Spleen (tissue), 11 donors: ENCODE measurements around the gene IDE. TPM values are rescaled to one million over a fixed set of nuclear protein-coding genes. Genes with fewer than 3 reads are reported as not detected.

Experiments
- DNase-seq: peaks from one replicate; pipeline ENCODE4 v3.0.0-alpha.2; 2020
- H3K27ac ChIP-seq, 8 donors: fragments of 200-600 bp; sonication (generic) in 7 of 8; 1 replicate in 4 of 8; 2 replicates in 4 of 8; pipeline versions ENCODE4 v1.5.0 to v1.8.0; 2016 to 2021; ENCODE audit warnings: inconsistent platforms in 4 of 8, mild to moderate bottlenecking in 4 of 8, moderate library complexity in 1 of 8
- H3K27me3 ChIP-seq, 7 donors: fragments of 200-600 bp; sonication (generic) in 6 of 7; replicated peaks in 1 of 7; 1 replicate in 4 of 7; 2 replicates in 3 of 7; pipeline versions ENCODE4 v1.5.0 to v1.8.0; 2016 to 2021; ENCODE audit warnings: inconsistent platforms in 3 of 7, mild to moderate bottlenecking in 1 of 7
- H3K36me3 ChIP-seq, 6 donors: fragments of 200-600 bp; sonication (generic) in 5 of 6; 1 replicate in 4 of 6; 2 replicates in 2 of 6; pipeline versions ENCODE4 v1.5.0 to v1.8.0; 2016 to 2021; ENCODE audit warnings: inconsistent platforms in 2 of 6
- H3K4me1 ChIP-seq, 6 donors: fragments of 200-600 bp; sonication (generic) in 5 of 6; 1 replicate in 3 of 6; 2 replicates in 3 of 6; pipeline versions ENCODE4 v1.5.0 to v1.8.0; 2016 to 2021; ENCODE audit warnings: inconsistent platforms in 3 of 6
- H3K4me3 ChIP-seq, 8 donors: fragments of 200-600 bp; sonication (generic) in 7 of 8; 1 replicate in 4 of 8; 2 replicates in 4 of 8; pipeline versions ENCODE4 v1.5.0 to v1.8.0; 2016 to 2021; ENCODE audit warnings: inconsistent platforms in 4 of 8, mild to moderate bottlenecking in 4 of 8, moderate library complexity in 2 of 8
- H3K9me3 ChIP-seq, 8 donors: fragments of 200-600 bp; sonication (generic) in 7 of 8; 1 replicate in 4 of 8; 2 replicates in 4 of 8; pipeline versions ENCODE4 v1.5.0 to v1.8.0; 2016 to 2021; ENCODE audit warnings: inconsistent platforms in 4 of 8
- POLR2A ChIP-seq, 3 donors: fragments of 450-650 bp; IDR thresholded peaks; one replicate each; pipeline ENCODE4 v1.5.1; 2017; ENCODE audit warnings: antibody characterized with exemption in 3 of 3, mild to moderate bottlenecking in 1 of 3
- POLR2AphosphoS5 ChIP-seq, 3 donors: sonication (generic); formaldehyde crosslinking; IDR thresholded peaks; one replicate each; pipeline ENCODE4 v1.5.1; 2017; ENCODE audit warnings: antibody characterized with exemption in 3 of 3
- WGBS, 5 donors: extraction: QIAGEN DNeasy Blood & Tissue Kit in 3 of 5; methylation state at CpG; one replicate each; pipeline versions ENCODE4 v1.1.5 to v1.1.7; 2013 to 2018; 5-methylcytosine and 5-hydroxymethylcytosine counted together
- intact Hi-C: fragments of 100-400 bp; cut with DNase I; formaldehyde crosslinking; loops from one replicate; pipeline ENCODE4 v1.15.0; 2023; ENCODE audit warnings: low total_unique reads
- polyA plus RNA-seq, 3 donors: library from polyadenylated mRNA; stranded (reverse); fragments of 200-250 nt; gene quantifications; one replicate each; pipeline ENCODE4 v1.2.1, GENCODE V29; 2013
- total RNA-seq, 7 donors: library from RNA; depleted of rRNA in 3 of 7; stranded (reverse); fragments of >200 nt in 3 of 7; fragmentation: NEBNext Ultra II Directional in 4 of 7; extraction: Animal tissue kit (Norgen Biotek cat#: 25700) in 4 of 7; gene quantifications; one replicate each; pipeline versions ENCODE4 v1.1.0 to v1.2.1, GENCODE V29; 2016 to 2021
- TF ChIP-seq, protein P1 (sequence below), 11 experiments: fragments of 200-600 bp in 7 of 11; fragments of 450-650 bp in 4 of 11; sonication (generic) in 4 of 11; IDR thresholded peaks in 8 of 11; conservative IDR thresholded peaks in 3 of 11; 1 replicate in 7 of 11; 2 replicates in 4 of 11; pipeline versions ENCODE4 v1.4.0 to v1.8.0; 2016 to 2021; ENCODE audit warnings: antibody characterized with exemption in 11 of 11, inconsistent platforms in 4 of 11, mild to moderate bottlenecking in 1 of 11
- donor health status: healthy with polysubstance abuse.
- donor health status: DM: no; HTN: no; CAD: no; lungs with moderate emphysema.
- donor health status: DM: no; HTN: no; CAD: no.
- donor health status: Bipolar disorder and iron deficiency.
- donor health status: healthy.
- donor health status: DM: no; HTN: no; CAD: no.
- donor health status: DM: yes; HTN: yes; CAD: no.

IDE gene
- total and polyA plus RNA-seq, 10 donors = 4.4 to 35.2 (median 29.9) TPM

DNA sequence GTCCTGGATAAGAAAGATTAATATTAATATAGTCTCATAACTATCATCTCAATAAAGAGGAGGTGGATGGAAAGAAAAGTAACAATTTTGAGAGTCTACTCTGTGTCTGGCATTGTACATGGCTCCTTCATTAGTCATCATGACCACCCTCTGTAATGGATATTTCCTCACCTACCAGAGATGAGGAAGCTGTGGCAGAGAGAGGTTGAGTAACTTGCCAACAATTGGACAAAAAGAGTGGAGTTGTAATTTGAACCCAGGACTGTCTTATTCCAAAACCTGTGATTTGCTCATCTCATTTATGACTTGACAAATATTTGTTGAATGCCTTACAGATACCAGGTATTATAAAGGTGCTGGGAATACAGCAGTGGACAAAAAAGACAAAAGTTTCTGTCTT is 2.1 kb upstream of the IDE start:
- TF ChIP-seq POLR2A (IDR thresholded peaks at IDR 0.05) (no peak), POLR2AphosphoS5 (IDR thresholded peaks at IDR 0.05) (no peak)
- TF ChIP-seq, protein P1, sequence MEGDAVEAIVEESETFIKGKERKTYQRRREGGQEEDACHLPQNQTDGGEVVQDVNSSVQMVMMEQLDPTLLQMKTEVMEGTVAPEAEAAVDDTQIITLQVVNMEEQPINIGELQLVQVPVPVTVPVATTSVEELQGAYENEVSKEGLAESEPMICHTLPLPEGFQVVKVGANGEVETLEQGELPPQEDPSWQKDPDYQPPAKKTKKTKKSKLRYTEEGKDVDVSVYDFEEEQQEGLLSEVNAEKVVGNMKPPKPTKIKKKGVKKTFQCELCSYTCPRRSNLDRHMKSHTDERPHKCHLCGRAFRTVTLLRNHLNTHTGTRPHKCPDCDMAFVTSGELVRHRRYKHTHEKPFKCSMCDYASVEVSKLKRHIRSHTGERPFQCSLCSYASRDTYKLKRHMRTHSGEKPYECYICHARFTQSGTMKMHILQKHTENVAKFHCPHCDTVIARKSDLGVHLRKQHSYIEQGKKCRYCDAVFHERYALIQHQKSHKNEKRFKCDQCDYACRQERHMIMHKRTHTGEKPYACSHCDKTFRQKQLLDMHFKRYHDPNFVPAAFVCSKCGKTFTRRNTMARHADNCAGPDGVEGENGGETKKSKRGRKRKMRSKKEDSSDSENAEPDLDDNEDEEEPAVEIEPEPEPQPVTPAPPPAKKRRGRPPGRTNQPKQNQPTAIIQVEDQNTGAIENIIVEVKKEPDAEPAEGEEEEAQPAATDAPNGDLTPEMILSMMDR (IDR thresholded peaks at IDR 0.05 in 8 of 11, conservative IDR thresholded peaks at IDR 0.05 in 3 of 11) = no peak

GRCh38 chr10:92574548-92575261 is 812 bp upstream of the IDE start:
- H3K36me3 ChIP-seq = peaks cover 0 to 2% (median 0%) of the 10 kb centered on the region in 6 donors
- no peaks in the 10 kb centered on the region for H3K9me3 ChIP-seq
- intact Hi-C loops = loop anchor here (5.0 kb wide), 1 partner anchor 57 kb away; no protein-coding TSS in a partner anchor
- H3K27ac ChIP-seq = peak overlapping the region; percentile 82 to 95 (median 92)
- no peak for DNase-seq
- TF ChIP-seq, protein P1 (IDR thresholded peaks at IDR 0.05 in 8 of 11, conservative IDR thresholded peaks at IDR 0.05 in 3 of 11) = peak in 6 of 11 experiments; percentile 14 to 89 (median 44)
- no peak for TF ChIP-seq POLR2A (IDR thresholded peaks at IDR 0.05)
- no peaks in the 10 kb centered on the region for H3K27me3 ChIP-seq
- peak overlapping the region; percentile 78 to 98 (median 88) for H3K4me3 ChIP-seq
- H3K4me1 ChIP-seq = peaks cover 17 to 63% (median 33%) of the 10 kb centered on the region in 6 donors
- WGBS, 5 donors = 6 to 13% (median 8%) methylated on average over 14 to 22 of the region's 22 CpGs

More for the DNA sequence above, 2.1 kb upstream of the IDE start:
- Histone ChIP-seq H3K27me3 (no peaks in the 10 kb centered on the region), H3K4me3 (no peak overlapping the region), H3K27ac (peak overlapping the region in 2 of 8 donors; percentile 51 to 52), H3K36me3 (no peaks in the 10 kb centered on the region), H3K4me1 (peaks cover 17 to 51% (median 30%) of the 10 kb centered on the region in 6 donors), H3K9me3 (no peaks in the 10 kb centered on the region)
- intact Hi-C loops = no loop called here
- no peak for DNase-seq

DNA sequence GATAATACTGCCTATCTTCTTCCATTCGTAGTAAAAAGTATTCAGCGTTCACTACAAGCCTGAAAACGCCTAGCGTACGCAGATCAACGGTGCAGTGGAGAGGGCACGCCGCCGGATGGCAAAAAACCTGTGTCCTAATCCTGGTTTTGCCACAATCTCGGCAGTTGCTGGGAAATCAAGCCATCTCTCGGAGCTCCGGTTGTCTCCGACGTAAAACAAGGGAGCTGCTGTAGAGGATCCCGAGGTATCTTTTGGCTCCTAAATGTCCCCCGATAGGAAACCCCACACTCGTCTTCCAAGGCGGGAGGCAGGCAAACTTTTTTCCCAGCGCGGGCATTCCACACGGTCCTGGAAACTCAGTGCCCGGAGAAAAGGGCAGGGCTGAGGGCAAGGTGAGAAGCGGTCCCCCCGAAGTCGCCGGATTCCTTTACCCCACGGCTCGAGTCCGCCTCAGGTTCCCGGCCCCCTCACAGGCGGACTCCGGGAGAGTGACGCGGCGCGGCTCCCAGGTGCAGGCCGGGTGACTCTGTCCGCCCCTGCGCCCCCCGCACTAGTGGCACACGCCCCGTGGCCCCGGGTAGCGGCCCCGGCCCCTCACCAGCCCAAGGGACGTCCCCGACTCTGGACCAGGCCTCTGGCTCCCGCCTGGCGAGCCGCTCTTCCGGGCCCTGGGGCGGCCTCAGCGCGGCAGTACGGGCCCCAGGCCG is 649 bp downstream of the IDE start:
- TF ChIP-seq POLR2AphosphoS5 (IDR thresholded peaks at IDR 0.05) (no peak), POLR2A (IDR thresholded peaks at IDR 0.05) (no peak)
- TF ChIP-seq, protein P1 (IDR thresholded peaks at IDR 0.05 in 8 of 11, conservative IDR thresholded peaks at IDR 0.05 in 3 of 11) = peak in 4 of 11 experiments; percentile 4 to 18 (median 11)
- H3K27ac ChIP-seq = peak overlapping the region; percentile 82 to 95 (median 92)
- peak; percentile 80 for DNase-seq

More for the DNA sequence above, 649 bp downstream of the IDE start:
- Histone ChIP-seq H3K4me1 (peaks cover 17 to 76% (median 35%) of the 10 kb centered on the region in 6 donors), H3K9me3 (no peaks in the 10 kb centered on the region), H3K4me3 (peak overlapping the region; percentile 78 to 98 (median 88)), H3K36me3 (peaks cover 0 to 9% (median 0%) of the 10 kb centered on the region in 6 donors), H3K27me3 (no peaks in the 10 kb centered on the region)
- intact Hi-C loops = loop anchor here (5.0 kb wide), 1 partner anchor 56 kb away; no protein-coding TSS in a partner anchor
- 2 to 3% (median 2%) methylated on average over 23 to 56 of the region's 56 CpGs for WGBS, 5 donors
